ENCODE measurements around the gene RNF14. TPM values are rescaled to one million over a fixed set of nuclear protein-coding genes. Genes with fewer than 3 reads are reported as not detected.

The RNF14 gene
- total RNA-seq, 1 experiment from 2014 or later, result 37.5 TPM

DNA sequence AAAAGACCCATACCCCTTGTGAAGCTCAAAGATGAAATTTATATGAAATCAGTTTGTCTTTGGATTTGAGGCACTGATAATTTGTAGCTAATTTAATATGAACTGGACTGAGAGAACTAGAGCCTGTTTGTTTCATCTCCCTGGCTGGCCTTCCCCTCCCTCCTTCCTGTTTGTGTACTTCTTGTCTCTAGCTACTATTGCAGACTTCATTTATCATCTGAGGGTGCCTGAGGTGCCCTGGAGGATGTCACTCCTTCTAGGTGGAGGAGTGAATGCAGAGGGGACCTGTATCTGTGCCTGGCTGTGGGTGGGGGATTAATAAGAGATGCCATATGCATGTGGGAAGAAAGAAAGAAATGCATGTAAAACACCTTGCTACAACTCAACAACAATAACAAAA lies 66.1 kb downstream of the RNF14 start:
- BruUV-seq (replicated peaks), result no TSS peak
- CTCF ChIA-PET, result no interaction called here
- H3K27me3 ChIP-seq (ENCODE audit: insufficient read depth, low read length), result no peaks in the 10 kb centered on the region

GRCh38 chr5:142036918-142037317 lies 68.0 kb downstream of the RNF14 start:
- DNase-seq (ENCODE audit: low read depth, low spot score), result no peak
- no peaks in the 10 kb centered on the region for H3K9me3 ChIP-seq (ENCODE audit: control insufficient read depth in 1 of 2, insufficient read depth in 1 of 2, low read depth in 1 of 2, low read length in 2 of 2)
- ChIA-PET POLR2A (no interaction called here), RAD21 (ENCODE audit: low non-redundant PET in 1 of 2, low total read pairs in 2 of 2, uncharacterized antibody in 2 of 2, unreplicated experiment in 2 of 2) (no interaction called here), CTCF (no interaction called here)
- no TSS peak for BruUV-seq (replicated peaks)
- H3K4me2 ChIP-seq (ENCODE audit: low read length), result no peak overlapping the region
- no peak overlapping the region for H3K9ac ChIP-seq (ENCODE audit: low read length)
- intact Hi-C loops (cut with micrococcal nuclease), result no loop called here
- no peaks in the 10 kb centered on the region for H3K79me2 ChIP-seq (ENCODE audit: insufficient read depth, low read length)
- no peak for ATAC-seq
- H3K27ac ChIP-seq (ENCODE audit: low read depth, low read length), result no peak overlapping the region
- H4K20me1 ChIP-seq (ENCODE audit: insufficient read depth), result no peaks in the 10 kb centered on the region
- no peak overlapping the region for H3K4me3 ChIP-seq (replicated peaks in 1 of 2; ENCODE audit: low read depth in 1 of 2, low read length in 2 of 2)
- no peaks in the 10 kb centered on the region for H3K4me1 ChIP-seq (ENCODE audit: control insufficient read depth in 1 of 2, insufficient read depth in 2 of 2, low read length in 2 of 2)
- H3K36me3 ChIP-seq (ENCODE audit: control insufficient read depth in 1 of 2, insufficient read depth in 2 of 2, low read length in 2 of 2), result no peaks in the 10 kb centered on the region
- H2AFZ ChIP-seq (ENCODE audit: low read depth, low read length, poor library complexity, severe bottlenecking), result no peak overlapping the region
- no peaks in the 10 kb centered on the region for H3K27me3 ChIP-seq (ENCODE audit: insufficient read depth, low read length)
- no peaks in the 10 kb centered on the region for H3K9me2 ChIP-seq (ENCODE audit: insufficient read depth)
- TF ChIP-seq YY1 (IDR thresholded peaks at IDR 0.05; ENCODE audit: extremely low read depth, insufficient replicate concordance, low read depth, low read length) (no peak), EZH2phosphoT487 (IDR thresholded peaks at IDR 0.05; ENCODE audit: borderline replicate concordance) (no peak), EGR1 (IDR thresholded peaks at IDR 0.05; ENCODE audit: low read depth) (no peak), POLR2A (IDR thresholded peaks at IDR 0.05; ENCODE audit: borderline replicate concordance, extremely low read depth, insufficient read depth, insufficient read length) (no peak), SP1 (IDR thresholded peaks at IDR 0.05; ENCODE audit: low read depth) (no peak), SIN3A (IDR thresholded peaks at IDR 0.05; ENCODE audit: low read depth) (no peak), ELF1 (IDR thresholded peaks at IDR 0.05; ENCODE audit: borderline replicate concordance, low read depth) (no peak), ZNF274 (IDR thresholded peaks at IDR 0.05; ENCODE audit: low read depth, low read length) (no peak), EZH2 (IDR thresholded peaks at IDR 0.05) (no peak)
- TF ChIP-seq, protein P1, sequence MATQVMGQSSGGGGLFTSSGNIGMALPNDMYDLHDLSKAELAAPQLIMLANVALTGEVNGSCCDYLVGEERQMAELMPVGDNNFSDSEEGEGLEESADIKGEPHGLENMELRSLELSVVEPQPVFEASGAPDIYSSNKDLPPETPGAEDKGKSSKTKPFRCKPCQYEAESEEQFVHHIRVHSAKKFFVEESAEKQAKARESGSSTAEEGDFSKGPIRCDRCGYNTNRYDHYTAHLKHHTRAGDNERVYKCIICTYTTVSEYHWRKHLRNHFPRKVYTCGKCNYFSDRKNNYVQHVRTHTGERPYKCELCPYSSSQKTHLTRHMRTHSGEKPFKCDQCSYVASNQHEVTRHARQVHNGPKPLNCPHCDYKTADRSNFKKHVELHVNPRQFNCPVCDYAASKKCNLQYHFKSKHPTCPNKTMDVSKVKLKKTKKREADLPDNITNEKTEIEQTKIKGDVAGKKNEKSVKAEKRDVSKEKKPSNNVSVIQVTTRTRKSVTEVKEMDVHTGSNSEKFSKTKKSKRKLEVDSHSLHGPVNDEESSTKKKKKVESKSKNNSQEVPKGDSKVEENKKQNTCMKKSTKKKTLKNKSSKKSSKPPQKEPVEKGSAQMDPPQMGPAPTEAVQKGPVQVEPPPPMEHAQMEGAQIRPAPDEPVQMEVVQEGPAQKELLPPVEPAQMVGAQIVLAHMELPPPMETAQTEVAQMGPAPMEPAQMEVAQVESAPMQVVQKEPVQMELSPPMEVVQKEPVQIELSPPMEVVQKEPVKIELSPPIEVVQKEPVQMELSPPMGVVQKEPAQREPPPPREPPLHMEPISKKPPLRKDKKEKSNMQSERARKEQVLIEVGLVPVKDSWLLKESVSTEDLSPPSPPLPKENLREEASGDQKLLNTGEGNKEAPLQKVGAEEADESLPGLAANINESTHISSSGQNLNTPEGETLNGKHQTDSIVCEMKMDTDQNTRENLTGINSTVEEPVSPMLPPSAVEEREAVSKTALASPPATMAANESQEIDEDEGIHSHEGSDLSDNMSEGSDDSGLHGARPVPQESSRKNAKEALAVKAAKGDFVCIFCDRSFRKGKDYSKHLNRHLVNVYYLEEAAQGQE (IDR thresholded peaks at IDR 0.05; ENCODE audit: low read depth), result no peak
- TF ChIP-seq, protein P2, sequence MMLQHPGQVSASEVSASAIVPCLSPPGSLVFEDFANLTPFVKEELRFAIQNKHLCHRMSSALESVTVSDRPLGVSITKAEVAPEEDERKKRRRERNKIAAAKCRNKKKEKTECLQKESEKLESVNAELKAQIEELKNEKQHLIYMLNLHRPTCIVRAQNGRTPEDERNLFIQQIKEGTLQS (IDR thresholded peaks at IDR 0.05), result no peak
- TF ChIP-seq, protein P3, sequence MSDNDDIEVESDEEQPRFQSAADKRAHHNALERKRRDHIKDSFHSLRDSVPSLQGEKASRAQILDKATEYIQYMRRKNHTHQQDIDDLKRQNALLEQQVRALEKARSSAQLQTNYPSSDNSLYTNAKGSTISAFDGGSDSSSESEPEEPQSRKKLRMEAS (IDR thresholded peaks at IDR 0.05), result no peak

More for the DNA sequence above, 66.1 kb downstream of the RNF14 start:
- TF ChIP-seq, protein P4, sequence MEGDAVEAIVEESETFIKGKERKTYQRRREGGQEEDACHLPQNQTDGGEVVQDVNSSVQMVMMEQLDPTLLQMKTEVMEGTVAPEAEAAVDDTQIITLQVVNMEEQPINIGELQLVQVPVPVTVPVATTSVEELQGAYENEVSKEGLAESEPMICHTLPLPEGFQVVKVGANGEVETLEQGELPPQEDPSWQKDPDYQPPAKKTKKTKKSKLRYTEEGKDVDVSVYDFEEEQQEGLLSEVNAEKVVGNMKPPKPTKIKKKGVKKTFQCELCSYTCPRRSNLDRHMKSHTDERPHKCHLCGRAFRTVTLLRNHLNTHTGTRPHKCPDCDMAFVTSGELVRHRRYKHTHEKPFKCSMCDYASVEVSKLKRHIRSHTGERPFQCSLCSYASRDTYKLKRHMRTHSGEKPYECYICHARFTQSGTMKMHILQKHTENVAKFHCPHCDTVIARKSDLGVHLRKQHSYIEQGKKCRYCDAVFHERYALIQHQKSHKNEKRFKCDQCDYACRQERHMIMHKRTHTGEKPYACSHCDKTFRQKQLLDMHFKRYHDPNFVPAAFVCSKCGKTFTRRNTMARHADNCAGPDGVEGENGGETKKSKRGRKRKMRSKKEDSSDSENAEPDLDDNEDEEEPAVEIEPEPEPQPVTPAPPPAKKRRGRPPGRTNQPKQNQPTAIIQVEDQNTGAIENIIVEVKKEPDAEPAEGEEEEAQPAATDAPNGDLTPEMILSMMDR (IDR thresholded peaks at IDR 0.05 in 2 of 3, conservative IDR thresholded peaks at IDR 0.05 in 1 of 3; ENCODE audit: borderline replicate concordance in 1 of 3, insufficient read depth in 1 of 3, low read depth in 2 of 3, low read length in 2 of 3), result 0 out of 6 replicates have a peak, but pooled peaks of 1 of the 3 experiments have one; percentile 0
- no peak for TF ChIP-seq TCF7L2 (IDR thresholded peaks at IDR 0.05; ENCODE audit: borderline replicate concordance, extremely low read depth, insufficient read depth, insufficient read length)
- Histone ChIP-seq H3K9ac (ENCODE audit: low read length) (no peak overlapping the region), H3K36me3 (ENCODE audit: control insufficient read depth in 1 of 2, insufficient read depth in 2 of 2, low read length in 2 of 2) (no peaks in the 10 kb centered on the region), H3K9me2 (ENCODE audit: insufficient read depth) (no peaks in the 10 kb centered on the region), H2AFZ (ENCODE audit: low read depth, low read length, poor library complexity, severe bottlenecking) (no peak overlapping the region), H3K27ac (ENCODE audit: low read depth, low read length) (no peak overlapping the region), H3K79me2 (ENCODE audit: insufficient read depth, low read length) (no peaks in the 10 kb centered on the region), H3K9me3 (ENCODE audit: control insufficient read depth in 1 of 2, insufficient read depth in 1 of 2, low read depth in 1 of 2, low read length in 2 of 2) (no peaks in the 10 kb centered on the region), H3K4me1 (ENCODE audit: control insufficient read depth in 1 of 2, insufficient read depth in 2 of 2, low read length in 2 of 2) (no peaks in the 10 kb centered on the region), H4K20me1 (ENCODE audit: insufficient read depth) (no peaks in the 10 kb centered on the region), H3K4me3 (replicated peaks in 1 of 2; ENCODE audit: low read depth in 1 of 2, low read length in 2 of 2) (no peak overlapping the region), H3K4me2 (ENCODE audit: low read length) (no peak overlapping the region)
- ATAC-seq, result no peak
- ChIA-PET POLR2A (no interaction called here), RAD21 (ENCODE audit: low non-redundant PET in 1 of 2, low total read pairs in 2 of 2, uncharacterized antibody in 2 of 2, unreplicated experiment in 2 of 2) (no interaction called here)
- DNase-seq (ENCODE audit: low read depth, low spot score), result no peak
- intact Hi-C loops (cut with micrococcal nuclease), result no loop called here

All from HCT116 (cell line).